Measurements from ENCODE around the gene SFXN2.

DNA sequence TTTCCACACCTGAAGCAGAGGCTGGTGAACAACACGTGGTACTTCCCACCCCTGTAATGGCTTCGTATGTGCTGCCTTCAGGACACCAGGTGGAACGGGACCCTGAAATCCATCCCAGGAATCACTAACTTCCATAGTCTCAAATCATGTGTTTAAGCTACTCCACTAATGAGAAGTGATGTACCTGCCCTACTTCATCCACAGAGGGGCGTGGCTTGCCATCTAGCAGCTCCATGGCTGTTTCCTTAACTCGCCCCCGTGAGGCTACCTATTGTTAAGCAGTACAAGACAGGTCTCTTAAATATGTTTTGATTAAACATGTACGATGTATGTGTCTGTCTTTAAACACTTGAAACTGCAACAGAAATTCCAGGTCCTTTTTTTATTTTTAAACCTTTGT is 32.0 kb upstream of the SFXN2 start:
- TF ChIP-seq ELF4 (IDR thresholded peaks at IDR 0.05) (no peak), TARDBP (IDR thresholded peaks at IDR 0.05) (no peak)

Data from HEK293T (cell line).